ENCODE measurements around the gene FOXD2.

FOXD2 gene

GRCh38 chr1:47481936-47482335 lies 44.1 kb downstream of the FOXD2 start:
- no peak for TF ChIP-seq CTCF (conservative IDR thresholded peaks at IDR 0.05; ENCODE audit: low read length)
- DNase-seq (ENCODE audit: low read depth), result no peak

GRCh38 chr1:47482786-47483185 lies 44.9 kb downstream of the FOXD2 start:
- TF ChIP-seq CTCF (conservative IDR thresholded peaks at IDR 0.05; ENCODE audit: low read length), result no peak
- H3K4me3 ChIP-seq (ENCODE audit: low read length), result no peak overlapping the region
- no peak for DNase-seq (ENCODE audit: low read depth)

More at GRCh38 chr1:47481936-47482335, 44.1 kb downstream of the FOXD2 start:
- H3K4me3 ChIP-seq (ENCODE audit: low read length), result no peak overlapping the region

GRCh38 chr1:47483651-47484050 lies 45.8 kb downstream of the FOXD2 start:
- TF ChIP-seq CTCF (conservative IDR thresholded peaks at IDR 0.05; ENCODE audit: low read length), result no peak
- DNase-seq (ENCODE audit: low read depth), result no peak
- H3K4me3 ChIP-seq (ENCODE audit: low read length), result no peak overlapping the region

GRCh38 chr1:47485817-47486216 lies 48.0 kb downstream of the FOXD2 start:
- no peak for DNase-seq (ENCODE audit: low read depth)
- no peak overlapping the region for H3K4me3 ChIP-seq (ENCODE audit: low read length)
- no peak for TF ChIP-seq CTCF (conservative IDR thresholded peaks at IDR 0.05; ENCODE audit: low read length)

GRCh38 chr1:47487332-47487731 lies 49.5 kb downstream of the FOXD2 start:
- no peak overlapping the region for H3K4me3 ChIP-seq (ENCODE audit: low read length)
- DNase-seq (ENCODE audit: low read depth), result no peak
- no peak for TF ChIP-seq CTCF (conservative IDR thresholded peaks at IDR 0.05; ENCODE audit: low read length)

- no peak for DNase-seq (ENCODE audit: low read depth)
- TF ChIP-seq CTCF (conservative IDR thresholded peaks at IDR 0.05; ENCODE audit: low read length), result no peak
- H3K4me3 ChIP-seq (ENCODE audit: low read length), result no peak overlapping the region
Observed at GRCh38 chr1:47487850-47488450, 50.1 kb downstream of the FOXD2 start.

All from AG10803 (cell line).